Keratinocyte (primary cell): Measurements from ENCODE around the gene RHOA. TPM values are rescaled to one million over a fixed set of nuclear protein-coding genes. Genes with fewer than 3 reads are reported as not detected.
"Not testable (repeated sequence)": the region's sequence is repeated elsewhere in the genome, so short reads cannot be mapped to it uniquely, and the experiment has no call there.

ENCODE experiments used
- DNase-seq: peaks from one replicate; pipeline ENCODE4 v3.0.0-alpha.2; 2011; ENCODE audit warnings: low read depth, missing footprints, low spot score
- FAIRE-seq: peaks from 2 replicates; lab custom pipeline; 2011; peaks lifted over from hg19 to GRCh38; lab: Jason Lieb, UNC
- H2AFZ ChIP-seq: 2 replicates; pipeline ENCODE4 v1.6.0; 2012; ENCODE audit warnings: low read length, control low read depth, inconsistent platforms; ENCODE audit not compliant: control insufficient read depth
- H3K27ac ChIP-seq: 2 replicates; pipeline ENCODE4 v1.5.1; 2011; ENCODE audit warnings: low read length; ENCODE audit not compliant: control insufficient read depth, insufficient read depth
- H3K27me3 ChIP-seq: 3 replicates; pipeline ENCODE4 v1.6.0; 2011; ENCODE audit warnings: low read length; ENCODE audit not compliant: control insufficient read depth, insufficient read depth; ENCODE audit errors: extremely low read depth
- H3K36me3 ChIP-seq, 2 experiments: 2 replicates in 1 of 2; 3 replicates in 1 of 2; pipeline ENCODE4 v1.5.1; 2011; ENCODE audit warnings: low read length in 2 of 2, mild to moderate bottlenecking in 1 of 2; ENCODE audit not compliant: control insufficient read depth in 2 of 2, insufficient read depth in 2 of 2; ENCODE audit errors: extremely low read depth in 1 of 2
- H3K4me1 ChIP-seq: 3 replicates; pipeline ENCODE4 v1.5.1; 2011; ENCODE audit warnings: low read length; ENCODE audit not compliant: control insufficient read depth, insufficient read depth; ENCODE audit errors: extremely low read depth
- H3K4me2 ChIP-seq: 3 replicates; pipeline ENCODE4 v1.6.0; 2011; ENCODE audit warnings: low read depth, low read length; ENCODE audit not compliant: control insufficient read depth, insufficient read depth; ENCODE audit errors: extremely low read depth
- H3K4me3 ChIP-seq, 3 experiments: fragments of 200-600 bp in 1 of 3; sonication (generic) in 1 of 3; 2 replicates in 2 of 3; 3 replicates in 1 of 3; pipeline ENCODE4 v1.5.1; 2011 to 2016; ENCODE audit warnings: low read length in 3 of 3, mild to moderate bottlenecking in 3 of 3, control low read depth in 2 of 3, inconsistent platforms in 1 of 3, low read depth in 1 of 3, mixed read lengths in 1 of 3, mixed run types in 1 of 3, moderate library complexity in 1 of 3; ENCODE audit not compliant: control insufficient read depth in 2 of 3, insufficient read depth in 2 of 3; ENCODE audit errors: extremely low read depth in 1 of 3
- H3K79me2 ChIP-seq: 2 replicates; pipeline ENCODE4 v1.6.0; 2012; ENCODE audit warnings: low read length; ENCODE audit not compliant: control insufficient read depth, insufficient read depth
- H3K9ac ChIP-seq: 3 replicates; pipeline ENCODE4 v1.6.0; 2011; ENCODE audit warnings: low read length; ENCODE audit not compliant: control insufficient read depth, insufficient read depth; ENCODE audit errors: extremely low read depth
- H3K9me1 ChIP-seq: 3 replicates; pipeline ENCODE4 v1.6.0; 2011; ENCODE audit warnings: low read length; ENCODE audit not compliant: control insufficient read depth, insufficient read depth; ENCODE audit errors: extremely low read depth
- H3K9me3 ChIP-seq: 2 replicates; pipeline ENCODE4 v1.5.1; 2012; ENCODE audit warnings: low read depth, low read length; ENCODE audit not compliant: control insufficient read depth
- H4K20me1 ChIP-seq: 3 replicates; pipeline ENCODE4 v1.6.0; 2011; ENCODE audit warnings: low read length; ENCODE audit not compliant: control insufficient read depth, insufficient read depth; ENCODE audit errors: extremely low read depth
- CTCF ChIP-seq, 3 experiments: IDR thresholded peaks in 1 of 3; conservative IDR thresholded peaks in 1 of 3; optimal IDR thresholded peaks in 1 of 3; 2 replicates in 2 of 3; 3 replicates in 1 of 3; pipeline versions ENCODE3 to v1.5.1; 2011; ENCODE audit warnings: low read length in 3 of 3, mild to moderate bottlenecking in 3 of 3, moderate library complexity in 2 of 3, control low read depth in 1 of 3, inconsistent platforms in 1 of 3; ENCODE audit not compliant: insufficient read depth in 2 of 3; ENCODE audit errors: extremely low read depth in 1 of 3
- EZH2 ChIP-seq: IDR thresholded peaks from one replicate; pipeline ENCODE4 v1.6.1; 2012; ENCODE audit warnings: inconsistent platforms, mild to moderate bottlenecking, low read length, moderate library complexity
- dilution Hi-C: fragments of 300-500 bp; cut with MboI; formaldehyde crosslinking; loops from one replicate; pipeline ENCODE4 v1.7.0; 2020; ENCODE audit warnings: low sequenced_read_pairs; ENCODE audit not compliant: extremely low pct_ligation_motif_present
- polyA plus RNA-seq, 5 experiments: library from polyadenylated mRNA; depleted of rRNA in 3 of 5; stranded (reverse) in 3 of 5; stranded (forward) in 1 of 5; unstranded in 1 of 5; fragments of >200 nt; gene quantifications; 1 replicate in 1 of 5; 2 replicates in 3 of 5; 3 replicates in 1 of 5; pipeline versions ENCODE4 v1.2.1 to v1.2.3, GENCODE V29; 2011 to 2012; ENCODE audit warnings: missing spikeins in 2 of 5, low read depth in 1 of 5, low replicate concordance in 1 of 5

RHOA gene
- polyA plus RNA-seq, 1 donor (not counting 4 experiments of a cell fraction or from before 2014, with no cell fraction given) = 332 TPM

- no peak overlapping the region for H3K4me2 ChIP-seq
- H3K4me3 ChIP-seq = no peak overlapping the region
- H3K4me1 ChIP-seq = no peaks in the 10 kb centered on the region
- H3K79me2 ChIP-seq = peaks cover 97% of the 10 kb centered on the region
- no peak for DNase-seq
- FAIRE-seq = no peak
- no peaks in the 10 kb centered on the region for H3K27me3 ChIP-seq
- no peaks in the 10 kb centered on the region for H3K9me3 ChIP-seq
- no peak overlapping the region for H3K27ac ChIP-seq
- H3K36me3 ChIP-seq = peaks cover 5 to 20% of the 10 kb centered on the region in 2 experiments
- dilution Hi-C loops = no loop called here
- H4K20me1 ChIP-seq = peaks cover 45% of the 10 kb centered on the region
- no peak overlapping the region for H3K9ac ChIP-seq
- no peak overlapping the region for H2AFZ ChIP-seq
- TF ChIP-seq EZH2 (no peak), CTCF (optimal IDR thresholded peaks at IDR 0.05 in 1 of 3, IDR thresholded peaks at IDR 0.05 in 1 of 3, conservative IDR thresholded peaks at IDR 0.05 in 1 of 3; ENCODE audit: extremely low read depth in 1 of 3, insufficient read depth in 2 of 3, low read length in 3 of 3) (no peak)
- H3K9me1 ChIP-seq = no peaks in the 10 kb centered on the region
Measured at GRCh38 chr3:49399461-49399860, 12.3 kb downstream of the RHOA start.

GRCh38 chr3:49397470-49397869 is 14.3 kb downstream of the RHOA start:
- TF ChIP-seq CTCF (optimal IDR thresholded peaks at IDR 0.05 in 1 of 3, IDR thresholded peaks at IDR 0.05 in 1 of 3, conservative IDR thresholded peaks at IDR 0.05 in 1 of 3; ENCODE audit: extremely low read depth in 1 of 3, insufficient read depth in 2 of 3, low read length in 3 of 3) (no peak), EZH2 (no peak)
- DNase-seq (no peak), FAIRE-seq (no peak)
- H3K79me2 ChIP-seq = peaks cover 96% of the 10 kb centered on the region
- H3K27me3 ChIP-seq = no peaks in the 10 kb centered on the region
- no peak overlapping the region for H3K9ac ChIP-seq
- H3K36me3 ChIP-seq = peaks cover 6 to 24% of the 10 kb centered on the region in 2 experiments
- no peak overlapping the region for H3K27ac ChIP-seq
- H3K4me1 ChIP-seq = no peaks in the 10 kb centered on the region
- H2AFZ ChIP-seq = no peak overlapping the region
- H3K9me1 ChIP-seq = no peaks in the 10 kb centered on the region
- dilution Hi-C loops = no loop called here
- no peak overlapping the region for H3K4me3 ChIP-seq
- H3K4me2 ChIP-seq = no peak overlapping the region
- no peaks in the 10 kb centered on the region for H3K9me3 ChIP-seq
- H4K20me1 ChIP-seq = peaks cover 50% of the 10 kb centered on the region

- Histone ChIP-seq H3K79me2 (peaks cover 96% of the 10 kb centered on the region), H4K20me1 (peaks cover 43% of the 10 kb centered on the region)
- H3K4me2 ChIP-seq, H3K9me3 ChIP-seq, dilution Hi-C loops, FAIRE-seq, H3K4me1 ChIP-seq, H3K27ac ChIP-seq, H3K36me3 ChIP-seq, H2AFZ ChIP-seq, H3K27me3 ChIP-seq, H3K9me1 ChIP-seq, DNase-seq, H3K9ac ChIP-seq, H3K4me3 ChIP-seq: not testable (repeated sequence)
Measured at GRCh38 chr3:49391310-49391709, 20.5 kb downstream of the RHOA start.
